ENCODE results near the gene CCDC190. TPM values are rescaled to one million over a fixed set of nuclear protein-coding genes. Genes with fewer than 3 reads are reported as not detected.

CCDC190 gene
- 2.9 and 4.3 TPM in 2 replicates for total RNA-seq

GRCh38 chr1:162861101-162861500, at the start of gene CCDC190:
Gene CCDC190, minus strand, starts transcription at chr1:162861175. Its CDS starts 1,529 bp downstream, at chr1:162859646.

Other genes starting within 250 kb of the CCDC190 start
- gene DDR2, start 228.7 kb downstream of the CCDC190 start, total RNA-seq, result 6.8 and 16.7 TPM in 2 replicates
- gene HSD17B7, start 70.5 kb downstream of the CCDC190 start, total RNA-seq, result 23.7 and 32.1 TPM in 2 replicates
- 230 and 235 TPM in 2 replicates for gene RGS4, start 208.2 kb upstream of the CCDC190 start, total RNA-seq

Measured in epithelial cell of umbilical artery (primary cell).